ENCODE results near the gene ABLIM3.

ABLIM3 gene

DNA sequence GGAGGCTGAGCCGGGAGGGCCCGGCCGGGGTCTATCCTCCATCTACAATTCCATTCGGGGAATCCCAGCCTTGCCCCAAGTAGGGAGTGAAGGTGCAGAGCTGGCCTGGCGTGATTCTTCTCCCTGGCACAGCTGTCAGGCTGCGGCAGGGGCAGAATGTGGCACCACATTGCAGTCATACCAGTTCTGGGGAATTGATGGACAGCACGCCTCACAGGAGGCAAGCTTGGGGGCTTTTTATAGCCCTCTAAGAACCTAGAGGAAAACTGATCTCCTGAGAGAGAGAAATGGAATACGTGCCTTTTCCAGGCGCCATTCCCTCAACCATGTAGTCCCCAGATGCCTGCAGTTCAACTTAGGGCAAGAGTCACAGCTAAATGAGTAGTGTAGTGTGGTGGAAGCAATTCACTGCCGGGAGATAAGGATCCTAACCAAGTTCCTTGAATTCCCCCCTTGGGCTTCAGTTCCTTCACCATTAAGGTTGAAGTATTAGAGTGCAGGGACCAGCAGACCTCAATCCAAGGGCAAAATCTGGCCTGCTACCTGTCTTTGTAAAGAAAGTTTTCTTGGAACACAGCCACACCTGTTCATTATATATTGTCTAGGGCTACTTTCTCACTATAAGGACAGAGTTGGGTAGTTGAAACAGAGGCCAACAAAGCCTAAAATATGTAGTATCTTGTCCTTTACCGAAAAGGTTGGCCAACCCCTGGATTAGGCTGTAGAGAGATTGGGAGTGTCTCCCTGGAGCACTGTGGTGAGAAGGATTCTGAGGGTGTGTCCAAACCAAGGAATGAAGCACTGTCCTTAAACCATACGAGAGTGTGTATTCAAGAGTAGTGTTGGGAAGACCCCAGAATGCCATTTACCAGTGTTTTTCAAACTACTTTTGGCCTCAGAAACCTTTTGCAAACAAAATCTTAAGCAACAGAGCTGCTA is 141.0 kb downstream of the ABLIM3 start:
- no peaks in the 10 kb centered on the region for H3K4me1 ChIP-seq (ENCODE audit: insufficient read depth, low read length)
- no peaks in the 10 kb centered on the region for H3K36me3 ChIP-seq (ENCODE audit: insufficient read depth, low read length)
- H3K9ac ChIP-seq (ENCODE audit: low read depth, low read length) = no peak overlapping the region
- no peaks in the 10 kb centered on the region; the same call in 1 of the 2 replicates for H3K9me3 ChIP-seq (ENCODE audit: control insufficient read depth, insufficient read depth, low read length)

DNA sequence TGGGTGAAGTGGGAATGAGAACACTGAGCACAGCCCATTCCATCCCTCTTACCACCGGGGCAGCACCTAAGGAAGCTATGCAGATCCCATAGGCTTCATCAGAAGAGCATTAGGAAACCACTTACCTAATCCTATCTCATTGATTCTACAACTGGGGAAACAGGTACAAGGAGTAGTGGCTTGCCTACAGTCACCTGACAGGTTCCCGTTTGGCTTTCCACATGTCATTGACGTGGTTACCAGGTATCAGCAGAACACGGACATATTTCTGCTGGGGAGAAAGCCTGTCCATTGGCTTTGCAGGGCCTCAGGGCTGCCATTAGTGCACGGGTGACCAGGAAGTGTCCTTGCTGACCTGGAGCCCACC is 141.7 kb downstream of the ABLIM3 start:
- H3K9me3 ChIP-seq (ENCODE audit: control insufficient read depth, insufficient read depth, low read length) = no peaks in the 10 kb centered on the region
- H3K36me3 ChIP-seq (ENCODE audit: insufficient read depth, low read length) = no peaks in the 10 kb centered on the region
- H3K9ac ChIP-seq (ENCODE audit: low read depth, low read length) = no peak overlapping the region
- no peaks in the 10 kb centered on the region for H3K4me1 ChIP-seq (ENCODE audit: insufficient read depth, low read length)

DNA sequence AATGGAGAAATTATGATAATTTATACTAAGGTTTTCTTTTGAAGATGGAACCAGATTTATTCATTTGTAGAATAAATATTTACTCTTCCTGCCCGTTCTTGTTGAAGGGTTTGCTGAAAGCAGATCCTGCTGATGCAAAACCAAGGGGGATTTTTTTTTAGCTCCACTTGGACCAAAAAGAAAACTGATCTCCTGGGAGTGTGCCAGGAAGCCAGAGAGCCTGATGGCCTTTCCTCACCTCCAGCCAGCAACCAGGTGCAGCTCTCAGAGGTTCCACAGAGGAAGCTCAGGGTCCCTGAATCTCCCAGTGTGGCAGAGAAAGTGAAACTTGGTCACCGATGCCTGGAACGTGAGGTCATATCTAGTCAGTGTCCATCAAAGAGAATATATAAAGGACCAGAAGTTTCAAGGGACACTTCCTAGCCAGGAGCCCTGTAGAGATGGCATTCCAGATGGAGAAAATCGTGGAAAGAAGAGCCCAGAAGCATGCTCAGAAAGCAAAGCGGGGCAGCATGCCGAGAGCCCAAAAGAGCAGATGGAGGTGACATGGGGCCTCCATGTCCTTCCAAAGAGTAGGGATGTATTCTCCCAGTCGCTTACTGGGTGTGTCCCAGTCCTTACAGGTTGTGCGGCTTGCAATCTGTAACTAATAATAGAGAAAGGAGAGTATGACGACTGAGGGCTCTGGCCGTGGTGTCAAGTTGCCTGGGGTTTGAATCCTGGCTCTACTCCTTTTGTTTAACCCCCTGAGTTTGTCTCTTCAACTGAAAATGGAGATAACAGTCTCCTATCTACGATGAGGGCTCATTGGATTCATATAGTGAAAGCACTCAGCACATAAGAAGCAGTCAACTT is 142.6 kb downstream of the ABLIM3 start:
- Histone ChIP-seq H3K9me3 (ENCODE audit: control insufficient read depth, insufficient read depth, low read length) (no peaks in the 10 kb centered on the region), H3K4me1 (ENCODE audit: insufficient read depth, low read length) (no peaks in the 10 kb centered on the region), H3K9ac (ENCODE audit: low read depth, low read length) (no peak overlapping the region), H3K36me3 (ENCODE audit: insufficient read depth, low read length) (no peaks in the 10 kb centered on the region)

DNA sequence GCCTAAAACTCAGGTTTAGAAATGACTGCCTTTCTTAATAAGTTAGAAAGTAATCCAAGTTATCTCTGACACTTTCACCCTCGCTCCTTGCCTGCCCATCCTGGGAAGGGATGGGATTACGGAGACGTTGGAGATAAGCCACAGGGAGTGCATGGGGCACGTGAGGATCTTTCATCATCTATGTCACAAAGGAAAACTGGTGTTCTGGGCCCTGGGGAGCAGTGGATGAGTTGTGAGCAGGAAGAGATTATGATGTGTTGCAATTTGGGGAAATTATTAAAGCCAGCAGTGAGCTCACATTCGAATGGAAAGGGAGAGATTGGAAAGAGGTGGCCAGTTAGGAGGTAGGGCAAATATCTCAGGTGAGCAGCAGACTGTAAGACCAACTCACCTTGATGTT is 143.2 kb downstream of the ABLIM3 start:
- no peaks in the 10 kb centered on the region for H3K36me3 ChIP-seq (ENCODE audit: insufficient read depth, low read length)
- no peaks in the 10 kb centered on the region for H3K9me3 ChIP-seq (ENCODE audit: control insufficient read depth, insufficient read depth, low read length)
- no peak overlapping the region for H3K9ac ChIP-seq (ENCODE audit: low read depth, low read length)
- H3K4me1 ChIP-seq (ENCODE audit: insufficient read depth, low read length) = no peaks in the 10 kb centered on the region

DNA sequence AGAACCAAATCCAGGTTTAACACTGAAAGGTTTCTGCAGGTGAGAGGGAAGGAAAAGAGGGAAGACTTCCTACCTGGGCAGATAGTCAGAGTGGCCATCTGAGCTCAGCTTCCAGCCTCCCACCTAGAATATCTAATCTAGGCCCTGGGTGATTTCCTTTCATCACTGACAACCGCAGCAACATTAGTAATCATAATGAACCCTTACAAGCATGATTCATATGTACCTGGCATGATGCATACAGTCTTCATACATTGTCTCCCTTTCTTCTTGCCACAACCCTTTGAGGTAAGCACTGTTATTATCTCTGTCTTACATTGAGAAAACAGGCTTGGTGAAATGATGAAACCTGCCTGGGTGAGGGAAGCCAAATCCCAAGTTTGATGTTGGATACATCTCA is 143.9 kb downstream of the ABLIM3 start:
- no peaks in the 10 kb centered on the region for H3K9me3 ChIP-seq (ENCODE audit: control insufficient read depth, insufficient read depth, low read length)
- H3K4me1 ChIP-seq (ENCODE audit: insufficient read depth, low read length) = no peaks in the 10 kb centered on the region

DNA sequence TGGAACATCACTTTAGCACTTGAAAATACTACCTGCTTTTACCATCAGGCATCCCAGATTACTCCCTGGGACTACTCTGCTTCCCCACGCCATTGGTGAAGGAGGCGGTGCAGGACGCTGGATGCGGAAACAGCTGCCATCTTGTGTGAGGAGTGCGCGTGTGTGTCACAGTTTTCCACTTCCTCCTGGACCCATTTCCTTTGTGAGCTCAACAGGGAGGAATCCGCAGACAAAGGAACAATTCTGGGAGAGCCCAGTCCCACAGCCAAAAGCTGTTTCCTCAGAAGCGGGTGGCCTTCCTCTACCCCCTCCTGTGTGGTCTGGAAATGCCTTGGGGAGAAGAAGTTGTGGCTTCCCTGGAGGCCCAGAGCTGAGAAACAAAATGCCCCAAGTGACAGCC is 147.1 kb downstream of the ABLIM3 start:
- no peaks in the 10 kb centered on the region for H3K4me1 ChIP-seq (ENCODE audit: insufficient read depth, low read length)
- no peak overlapping the region for H3K9ac ChIP-seq (ENCODE audit: low read depth, low read length)

More for the DNA sequence above, 143.9 kb downstream of the ABLIM3 start:
- no peaks in the 10 kb centered on the region for H3K36me3 ChIP-seq (ENCODE audit: insufficient read depth, low read length)
- H3K9ac ChIP-seq (ENCODE audit: low read depth, low read length) = no peak overlapping the region

DNA sequence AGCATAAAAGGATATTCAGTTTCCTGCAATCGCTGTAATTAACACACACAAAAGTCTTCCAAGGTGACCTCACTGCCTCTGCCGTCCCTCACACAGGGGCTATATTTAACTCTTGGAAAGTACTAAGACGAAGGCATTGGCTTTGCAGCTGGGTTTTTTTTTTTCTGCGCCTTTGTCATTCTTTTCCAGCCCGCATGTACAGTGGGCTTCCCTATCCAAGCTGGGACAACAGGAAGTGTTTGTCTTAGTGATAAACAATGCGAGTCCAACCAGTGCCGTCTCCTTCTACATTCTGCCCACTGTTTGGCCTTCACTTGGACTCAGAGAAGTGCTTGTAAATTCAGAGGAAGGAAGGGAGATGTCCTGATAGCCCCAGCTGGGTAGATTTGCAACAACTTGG is 148.0 kb downstream of the ABLIM3 start:
- Histone ChIP-seq H3K9me3 (ENCODE audit: control insufficient read depth, insufficient read depth, low read length) (no peaks in the 10 kb centered on the region), H3K36me3 (ENCODE audit: insufficient read depth, low read length) (no peaks in the 10 kb centered on the region), H3K9ac (ENCODE audit: low read depth, low read length) (no peak overlapping the region), H3K4me1 (ENCODE audit: insufficient read depth, low read length) (no peaks in the 10 kb centered on the region)

More for the DNA sequence above, 147.1 kb downstream of the ABLIM3 start:
- Histone ChIP-seq H3K36me3 (ENCODE audit: insufficient read depth, low read length) (no peaks in the 10 kb centered on the region), H3K9me3 (ENCODE audit: control insufficient read depth, insufficient read depth, low read length) (no peaks in the 10 kb centered on the region)

DNA sequence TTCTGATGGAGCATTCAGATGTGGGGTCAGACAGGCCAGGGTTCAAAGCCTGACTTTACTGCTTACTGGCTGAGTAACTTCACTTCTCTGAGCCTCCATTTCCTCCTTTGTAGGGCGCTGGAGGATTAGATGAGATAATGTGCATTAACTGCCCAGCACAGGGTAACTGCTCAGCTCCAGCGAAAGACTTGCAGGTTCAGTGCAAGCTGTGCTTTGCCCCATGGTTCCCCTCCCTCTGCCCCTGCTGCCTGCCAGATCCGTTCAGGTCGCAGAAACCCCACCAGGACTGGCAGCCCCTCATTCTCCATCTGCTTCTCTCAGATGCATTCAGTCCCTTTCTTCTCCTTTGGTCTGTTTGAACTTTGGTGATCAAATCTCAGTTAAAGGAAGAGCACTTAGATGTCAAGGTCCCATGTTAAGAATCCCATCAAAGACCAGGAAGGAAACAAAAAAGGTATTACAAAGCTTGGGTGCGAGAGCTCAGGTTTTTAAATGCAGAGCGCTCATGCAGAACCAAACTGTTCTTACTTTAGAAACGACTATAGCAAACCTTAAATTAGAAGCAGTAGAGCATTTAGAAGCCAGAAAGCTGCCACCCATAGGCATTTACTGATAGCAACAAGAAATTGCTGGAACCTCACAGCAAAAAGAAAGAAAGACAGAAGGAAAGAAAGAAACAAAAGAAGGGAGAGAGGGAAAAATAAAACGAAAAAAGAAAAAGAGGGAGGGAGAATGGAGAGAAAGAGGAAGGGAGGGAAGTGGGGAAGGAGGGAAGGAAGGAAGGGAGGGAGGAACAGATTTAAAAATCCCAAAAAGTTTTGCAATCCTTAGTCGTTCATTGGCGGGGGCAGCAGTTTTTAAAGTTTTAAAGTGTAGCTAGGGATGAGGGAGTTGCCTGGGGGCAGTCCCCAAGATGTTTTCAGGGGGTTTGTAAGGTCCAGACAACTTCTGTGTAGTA is 153.9 kb downstream of the ABLIM3 start:
- Histone ChIP-seq H3K9me3 (ENCODE audit: control insufficient read depth, insufficient read depth, low read length) (no peaks in the 10 kb centered on the region), H3K9ac (ENCODE audit: low read depth, low read length) (no peak overlapping the region), H3K4me1 (ENCODE audit: insufficient read depth, low read length) (0 out of 2 replicates have a peak, but pooled peaks cover 3% of the 10 kb centered on the region), H3K36me3 (ENCODE audit: insufficient read depth, low read length) (no peaks in the 10 kb centered on the region)

DNA sequence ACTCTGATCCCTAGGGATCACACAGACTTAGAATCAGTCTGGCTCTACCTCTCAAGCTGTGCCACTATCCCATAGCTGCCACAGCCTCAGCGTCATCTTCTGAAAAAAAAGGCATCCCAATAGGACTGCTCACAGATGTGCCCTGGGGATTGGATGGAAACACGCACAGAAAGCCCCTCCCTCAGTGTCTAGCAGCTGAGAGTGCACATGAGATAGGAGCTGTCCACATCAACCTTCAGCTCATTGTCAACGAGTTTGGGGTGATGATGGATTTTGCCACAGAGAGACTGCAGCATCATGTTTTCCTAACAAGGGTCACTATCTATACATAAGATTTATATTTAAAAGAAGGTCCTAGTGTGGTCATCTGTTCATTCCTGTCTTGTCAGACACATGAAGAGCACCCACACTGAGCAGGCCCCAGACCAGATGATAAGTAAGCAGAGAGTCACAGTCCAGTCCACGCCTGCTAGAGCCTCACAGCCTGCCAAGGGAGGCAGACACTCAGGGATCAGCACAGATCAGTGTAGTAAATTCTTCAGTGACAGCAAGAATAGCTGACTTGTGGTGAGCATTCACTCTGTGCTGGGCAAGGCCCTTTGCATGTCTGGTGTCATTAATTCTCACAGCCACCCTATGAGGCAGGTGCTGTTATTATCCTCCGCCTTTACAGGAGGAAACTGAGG is 156.2 kb downstream of the ABLIM3 start:
- no peak overlapping the region for H3K9ac ChIP-seq (ENCODE audit: low read depth, low read length)
- no peaks in the 10 kb centered on the region for H3K9me3 ChIP-seq (ENCODE audit: control insufficient read depth, insufficient read depth, low read length)
- 0 out of 2 replicates have a peak, but pooled peaks cover 3% of the 10 kb centered on the region for H3K4me1 ChIP-seq (ENCODE audit: insufficient read depth, low read length)
- H3K36me3 ChIP-seq (ENCODE audit: insufficient read depth, low read length) = no peaks in the 10 kb centered on the region

DNA sequence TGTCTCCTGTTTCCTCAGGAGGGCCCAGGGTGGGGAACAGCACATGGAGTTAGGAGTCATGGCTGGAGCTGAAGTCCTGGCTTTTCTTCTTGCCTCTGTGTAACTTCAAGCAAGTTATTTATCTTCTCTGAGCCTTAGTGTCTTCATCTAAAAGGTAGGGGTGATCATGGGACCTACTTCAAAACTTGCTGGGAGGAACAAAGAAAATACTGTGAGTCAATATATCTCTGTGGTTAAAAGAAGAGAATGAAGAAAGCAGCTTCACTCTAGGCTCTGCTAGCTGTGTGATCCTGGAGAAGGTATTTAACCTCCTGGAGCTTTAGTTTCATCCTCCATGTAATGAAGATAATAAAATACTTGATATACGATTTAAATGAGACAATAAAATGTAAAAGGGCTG is 156.9 kb downstream of the ABLIM3 start:
- Histone ChIP-seq H3K9me3 (ENCODE audit: control insufficient read depth, insufficient read depth, low read length) (no peaks in the 10 kb centered on the region), H3K36me3 (ENCODE audit: insufficient read depth, low read length) (no peaks in the 10 kb centered on the region), H3K4me1 (ENCODE audit: insufficient read depth, low read length) (0 out of 2 replicates have a peak, but pooled peaks cover 3% of the 10 kb centered on the region), H3K9ac (ENCODE audit: low read depth, low read length) (no peak overlapping the region)

DNA sequence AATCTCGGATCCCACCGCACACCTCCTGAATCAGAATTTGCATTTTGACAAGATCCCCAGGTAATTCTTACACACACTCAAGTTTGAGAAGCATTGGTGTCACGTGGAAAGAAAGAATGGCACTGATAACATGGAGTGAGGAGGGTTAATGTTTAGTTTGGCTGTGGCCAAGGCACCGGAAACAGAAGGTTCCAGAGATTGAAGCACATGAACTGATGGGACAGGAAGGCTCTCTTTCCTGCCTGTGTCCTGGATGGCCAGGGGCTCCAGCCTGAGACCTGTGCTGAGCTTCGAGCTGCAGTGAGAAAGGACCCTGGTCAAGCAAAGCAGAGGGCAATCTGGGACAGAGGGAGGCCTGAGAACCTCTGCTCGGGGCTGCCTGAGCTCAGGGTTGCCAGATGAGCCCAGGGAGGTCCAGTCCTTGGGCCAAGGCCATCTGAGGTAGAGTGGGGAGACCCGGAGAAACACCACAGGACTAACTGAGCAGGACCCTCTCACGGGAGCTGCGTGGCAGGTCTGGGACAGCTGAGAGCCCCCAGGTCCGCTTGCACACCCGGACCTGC is 157.6 kb downstream of the ABLIM3 start:
- Histone ChIP-seq H3K9me3 (ENCODE audit: control insufficient read depth, insufficient read depth, low read length) (no peaks in the 10 kb centered on the region), H3K4me1 (ENCODE audit: insufficient read depth, low read length) (0 out of 2 replicates have a peak, but pooled peaks cover 3% of the 10 kb centered on the region), H3K9ac (ENCODE audit: low read depth, low read length) (no peak overlapping the region), H3K36me3 (ENCODE audit: insufficient read depth, low read length) (no peaks in the 10 kb centered on the region)

DNA sequence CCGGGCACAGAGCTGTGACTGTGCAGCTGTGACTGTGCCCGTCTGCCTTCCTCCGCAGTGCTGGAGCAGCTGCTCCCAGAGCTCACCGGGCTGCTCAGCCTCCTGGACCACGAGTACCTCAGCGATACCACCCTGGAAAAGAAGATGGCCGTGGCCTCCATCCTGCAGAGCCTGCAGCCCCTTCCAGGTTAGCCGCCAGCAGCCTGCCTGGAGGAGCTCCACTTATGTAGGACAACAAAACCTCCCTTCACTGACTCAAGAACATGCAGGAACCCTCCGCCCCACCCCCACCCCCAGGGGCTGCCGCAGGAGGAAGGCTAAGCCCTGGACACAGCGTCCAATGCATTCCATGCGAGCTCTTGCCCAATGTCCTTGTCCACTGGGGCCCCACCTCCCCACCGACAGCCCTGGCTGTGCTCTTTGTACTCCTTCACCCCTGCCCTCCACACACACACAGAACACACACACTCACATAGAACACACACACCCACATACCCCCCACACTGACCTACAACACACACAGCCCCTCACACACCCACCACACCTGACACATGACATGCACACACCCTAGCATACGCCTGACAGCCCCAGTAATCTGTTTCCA is 158.3 kb downstream of the ABLIM3 start:
- Histone ChIP-seq H3K9ac (ENCODE audit: low read depth, low read length) (no peak overlapping the region), H3K36me3 (ENCODE audit: insufficient read depth, low read length) (no peaks in the 10 kb centered on the region), H3K9me3 (ENCODE audit: control insufficient read depth, insufficient read depth, low read length) (no peaks in the 10 kb centered on the region), H3K4me1 (ENCODE audit: insufficient read depth, low read length) (0 out of 2 replicates have a peak, but pooled peaks cover 3% of the 10 kb centered on the region)

DNA sequence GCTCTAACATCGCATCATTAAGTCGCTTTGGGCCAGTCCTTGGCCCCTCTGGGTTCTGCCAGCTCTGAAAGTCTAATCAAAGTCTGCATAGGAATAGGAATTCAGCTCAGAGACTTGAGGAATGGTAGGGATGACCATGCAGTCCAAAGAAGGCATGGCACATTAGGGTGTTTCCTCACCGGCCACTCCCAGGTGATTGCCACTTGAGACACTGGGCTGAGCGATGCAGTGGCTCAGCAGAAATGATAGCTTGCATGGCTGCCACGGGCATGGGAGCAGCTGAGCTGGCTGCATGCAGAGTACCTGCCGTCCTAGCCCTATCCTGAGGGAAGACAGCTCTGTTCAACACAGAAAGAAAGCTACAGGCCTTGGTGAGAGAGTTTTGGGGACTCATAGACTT is 159.1 kb downstream of the ABLIM3 start:
- H3K4me1 ChIP-seq (ENCODE audit: insufficient read depth, low read length) = 0 out of 2 replicates have a peak, but pooled peaks cover 3% of the 10 kb centered on the region

More for the DNA sequence above, 159.1 kb downstream of the ABLIM3 start:
- Histone ChIP-seq H3K9me3 (ENCODE audit: control insufficient read depth, insufficient read depth, low read length) (no peaks in the 10 kb centered on the region), H3K9ac (ENCODE audit: low read depth, low read length) (no peak overlapping the region), H3K36me3 (ENCODE audit: insufficient read depth, low read length) (no peaks in the 10 kb centered on the region)
